Epithelial cell of esophagus (primary cell): ENCODE measurements around the gene PDZD8.

Experiments
- DNase-seq: peaks from one replicate; pipeline ENCODE4 v3.0.0; 2010; ENCODE audit warnings: low read depth
- H3K4me3 ChIP-seq: 2 replicates; pipeline ENCODE4 v1.5.1; 2011; ENCODE audit warnings: mild to moderate bottlenecking, low read length, control low read depth
- TF ChIP-seq, protein P1 (sequence below): IDR thresholded peaks from 2 replicates; pipeline ENCODE4 v1.5.1; 2011; ENCODE audit warnings: low read depth, mild to moderate bottlenecking, low read length, control low read depth, inconsistent platforms; ENCODE audit not compliant: insufficient read depth; ENCODE audit errors: missing control alignments

PDZD8 gene

DNA sequence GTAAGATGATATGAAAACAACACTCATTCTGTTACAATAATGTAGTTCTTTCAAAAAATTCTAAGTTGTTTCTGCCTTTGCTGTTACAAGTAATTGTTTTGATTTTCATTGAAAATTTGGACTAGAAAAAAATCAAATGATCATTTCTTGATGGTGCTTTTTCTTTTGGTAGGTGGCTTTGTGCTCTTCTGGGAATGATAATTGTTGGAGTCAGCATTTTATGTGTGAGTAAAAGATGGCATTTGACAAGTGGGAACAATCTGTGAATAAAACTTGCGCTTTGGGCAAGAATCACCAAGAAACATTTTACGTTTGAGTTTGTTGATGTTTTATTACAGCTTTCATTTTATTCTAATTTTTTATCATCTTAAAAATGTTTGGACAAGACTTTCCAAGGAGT, 108.4 kb downstream of the PDZD8 start:
- no peak for DNase-seq
- TF ChIP-seq, protein P1, sequence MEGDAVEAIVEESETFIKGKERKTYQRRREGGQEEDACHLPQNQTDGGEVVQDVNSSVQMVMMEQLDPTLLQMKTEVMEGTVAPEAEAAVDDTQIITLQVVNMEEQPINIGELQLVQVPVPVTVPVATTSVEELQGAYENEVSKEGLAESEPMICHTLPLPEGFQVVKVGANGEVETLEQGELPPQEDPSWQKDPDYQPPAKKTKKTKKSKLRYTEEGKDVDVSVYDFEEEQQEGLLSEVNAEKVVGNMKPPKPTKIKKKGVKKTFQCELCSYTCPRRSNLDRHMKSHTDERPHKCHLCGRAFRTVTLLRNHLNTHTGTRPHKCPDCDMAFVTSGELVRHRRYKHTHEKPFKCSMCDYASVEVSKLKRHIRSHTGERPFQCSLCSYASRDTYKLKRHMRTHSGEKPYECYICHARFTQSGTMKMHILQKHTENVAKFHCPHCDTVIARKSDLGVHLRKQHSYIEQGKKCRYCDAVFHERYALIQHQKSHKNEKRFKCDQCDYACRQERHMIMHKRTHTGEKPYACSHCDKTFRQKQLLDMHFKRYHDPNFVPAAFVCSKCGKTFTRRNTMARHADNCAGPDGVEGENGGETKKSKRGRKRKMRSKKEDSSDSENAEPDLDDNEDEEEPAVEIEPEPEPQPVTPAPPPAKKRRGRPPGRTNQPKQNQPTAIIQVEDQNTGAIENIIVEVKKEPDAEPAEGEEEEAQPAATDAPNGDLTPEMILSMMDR = no peak
- no peak overlapping the region for H3K4me3 ChIP-seq

DNA sequence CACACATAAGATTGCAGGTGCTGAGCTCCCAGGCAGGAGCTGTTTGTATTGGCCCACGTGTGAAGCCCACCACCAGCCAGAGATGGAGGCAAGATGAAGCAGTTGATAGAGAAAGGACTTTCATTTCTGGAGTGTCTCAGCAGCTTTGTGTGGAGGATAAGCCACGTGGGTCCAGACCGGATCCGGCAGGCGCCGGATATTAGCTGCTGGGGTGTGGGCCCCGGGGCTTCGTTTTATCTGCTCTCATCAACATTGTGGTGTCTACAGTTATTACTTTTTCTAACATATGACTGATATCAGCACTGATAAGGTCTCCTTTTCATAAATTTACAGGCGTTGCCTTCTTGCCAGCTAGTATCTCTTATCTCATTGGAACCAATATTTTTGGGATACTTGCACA, 108.8 kb downstream of the PDZD8 start:
- TF ChIP-seq, protein P1 = no peak
- DNase-seq = no peak
- no peak overlapping the region for H3K4me3 ChIP-seq

DNA sequence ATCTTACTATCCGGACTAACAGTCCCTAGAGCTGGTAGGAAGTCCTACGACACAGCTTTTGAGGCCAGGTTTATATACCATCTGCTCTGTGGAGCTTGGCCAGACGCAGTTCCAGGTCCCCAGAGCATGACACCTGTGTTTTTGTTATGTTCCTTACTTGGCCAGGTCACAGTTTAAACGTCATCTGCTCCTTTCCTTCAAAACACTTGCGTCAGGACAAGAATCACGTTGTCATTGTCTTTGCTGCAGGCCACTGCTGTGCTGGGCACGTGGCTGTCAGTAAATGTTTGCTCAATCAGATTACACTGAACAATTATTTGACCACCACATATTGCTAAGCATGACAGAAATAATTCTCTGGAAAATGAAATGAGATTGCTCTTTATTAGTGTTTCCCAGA, 110.5 kb downstream of the PDZD8 start:
- no peak overlapping the region for H3K4me3 ChIP-seq
- TF ChIP-seq, protein P1 = no peak
- no peak for DNase-seq

DNA sequence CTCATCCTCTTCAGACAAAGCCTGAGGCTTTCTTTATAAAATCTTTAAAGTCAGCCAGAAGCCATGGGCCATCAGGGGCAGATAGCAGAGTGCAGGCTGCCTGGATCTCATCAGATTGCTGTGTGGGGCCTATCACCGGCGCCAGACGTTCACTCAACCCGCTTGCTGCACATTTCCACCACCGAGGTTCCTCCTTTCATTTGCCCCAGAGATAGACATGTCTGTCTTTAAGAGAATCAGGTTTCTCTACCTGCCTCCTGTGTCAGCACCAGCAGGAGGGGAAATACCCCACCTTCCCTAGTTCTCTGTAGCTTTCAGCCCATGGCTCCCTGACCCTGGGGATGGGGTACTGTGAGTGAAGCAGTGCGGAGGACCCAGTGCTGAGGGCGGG, 112.3 kb downstream of the PDZD8 start:
- TF ChIP-seq, protein P1 = no peak
- H3K4me3 ChIP-seq = no peak overlapping the region
- no peak for DNase-seq

DNA sequence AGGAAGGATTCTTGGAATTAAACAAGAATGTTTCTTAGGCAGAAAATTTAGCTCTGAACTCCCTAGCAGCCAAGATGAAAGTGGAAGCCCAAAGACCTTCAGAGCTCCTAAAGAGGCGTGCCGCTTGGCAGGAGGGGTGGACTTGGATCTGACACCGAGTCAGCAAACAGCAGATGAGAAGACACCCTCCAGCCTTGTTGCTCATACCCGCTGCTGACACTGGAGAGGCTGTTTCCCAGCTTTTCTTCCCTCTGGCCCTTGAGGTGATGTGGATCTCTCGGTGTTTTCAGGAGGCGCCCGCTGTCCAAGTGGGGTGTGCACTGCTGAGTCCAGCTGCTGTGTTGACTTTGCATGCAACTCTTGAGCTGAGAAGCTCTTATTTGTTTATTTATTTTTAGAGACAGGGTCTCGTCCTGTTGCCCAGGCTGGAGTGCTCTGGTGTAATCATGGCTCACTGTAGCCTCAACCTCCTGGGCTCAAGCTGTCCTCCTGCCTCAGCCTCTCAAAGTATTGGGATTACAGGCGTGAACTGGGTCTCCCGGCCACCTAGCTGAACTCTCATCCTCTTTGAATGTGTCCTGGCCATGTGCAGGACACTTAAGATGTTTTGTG, 112.8 kb downstream of the PDZD8 start:
- peak; percentile 55 for DNase-seq
- no peak overlapping the region for H3K4me3 ChIP-seq
- TF ChIP-seq, protein P1 = no peak

DNA sequence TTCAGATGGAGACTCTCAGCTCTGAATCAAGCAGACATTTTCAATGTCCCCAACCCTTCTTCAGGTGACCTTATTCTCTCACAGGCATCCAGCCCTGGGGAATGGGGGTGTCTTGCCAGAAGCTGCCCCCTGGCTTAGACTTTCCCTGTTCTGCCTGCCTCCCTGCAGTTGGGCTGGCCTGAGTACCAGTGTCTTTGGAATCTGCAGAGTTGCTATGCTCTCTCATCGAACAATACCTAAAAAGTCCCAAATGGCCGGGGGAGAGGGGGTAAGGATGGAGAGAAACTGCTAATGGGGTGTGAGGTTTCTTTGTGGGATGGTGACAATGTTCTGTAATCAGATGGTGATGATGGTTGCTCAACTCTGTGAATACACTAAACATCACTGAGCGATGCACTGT, 113.7 kb downstream of the PDZD8 start:
- DNase-seq = no peak
- H3K4me3 ChIP-seq = no peak overlapping the region
- TF ChIP-seq, protein P1 = no peak

DNA sequence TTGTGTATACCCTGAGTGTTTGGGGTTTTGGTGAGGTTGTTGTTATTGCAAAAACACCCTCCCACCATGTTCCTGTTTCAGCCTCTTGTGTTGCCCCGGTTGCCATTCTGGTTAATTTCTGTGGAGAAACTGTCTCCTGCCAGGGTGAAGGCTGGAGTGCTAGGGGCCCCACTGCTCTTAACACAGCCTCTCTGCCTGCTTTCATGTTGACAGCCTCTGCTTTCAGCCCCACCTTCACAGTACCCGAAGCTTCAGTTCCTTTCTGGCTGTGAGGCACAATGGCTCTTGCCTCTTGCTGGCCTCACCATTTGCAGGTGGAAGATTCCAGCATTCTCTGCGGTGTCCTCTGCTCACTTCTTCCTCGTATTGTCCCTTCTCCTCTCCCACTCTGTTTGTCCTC, 115.2 kb downstream of the PDZD8 start:
- H3K4me3 ChIP-seq = no peak overlapping the region
- no peak for DNase-seq
- TF ChIP-seq, protein P1 = no peak
